Endothelial cell of umbilical vein (primary cell): ENCODE measurements around the gene MACROD2. TPM values are rescaled to one million over a fixed set of nuclear protein-coding genes. Genes with fewer than 3 reads are reported as not detected.

ENCODE experiments used
- BruUV-seq: library from RNA; stranded (reverse); fragments of 400-500 nt; replicated peaks from 2 replicates; lab custom pipeline; 2021; lab: Mats Ljungman, UMichigan
- CTCF ChIA-PET: fragments of 300-600, 350-600 bp; sonication (Branson Sonifier 250); formaldehyde crosslinking; loops from one replicate; lab custom pipeline; 2021; ENCODE audit warnings: antibody characterized with exemption, inconsistent platforms; lab: Charles Lee
- POLR2A ChIA-PET: fragments of 300-600, 350-600 bp; sonication (Branson Sonifier 250); formaldehyde crosslinking; loops from one replicate; lab custom pipeline; 2021; ENCODE audit warnings: antibody characterized with exemption, inconsistent platforms; lab: Charles Lee
- DNase-seq: peaks from one replicate; pipeline ENCODE4 v3.0.0-alpha.2; 2011; ENCODE audit warnings: low read depth, low spot score
- FAIRE-seq: peaks from 2 replicates; lab custom pipeline; 2011; peaks lifted over from hg19 to GRCh38; lab: Jason Lieb, UNC
- H2AFZ ChIP-seq: 2 replicates; pipeline ENCODE4 v1.6.0; 2012; ENCODE audit warnings: low read depth, low read length, control low read depth, inconsistent platforms
- H3K27ac ChIP-seq: 2 replicates; pipeline ENCODE4 v1.5.1; 2011; ENCODE audit warnings: low read depth, mild to moderate bottlenecking, control low read depth, low read length, moderate library complexity; ENCODE audit not compliant: insufficient read depth
- H3K27me3 ChIP-seq, 2 experiments: 2 replicates each; pipeline versions ENCODE4 v1.6.0 to v1.6.1; 2011; ENCODE audit warnings: low read length in 2 of 2, mixed read lengths in 1 of 2; ENCODE audit not compliant: control insufficient read depth in 2 of 2, insufficient read depth in 2 of 2
- H3K36me3 ChIP-seq, 2 experiments: 2 replicates in 1 of 2; 3 replicates in 1 of 2; pipeline ENCODE4 v1.5.1; 2011; ENCODE audit warnings: low read length in 2 of 2, mild to moderate bottlenecking in 1 of 2, moderate library complexity in 1 of 2; ENCODE audit not compliant: control insufficient read depth in 2 of 2, insufficient read depth in 2 of 2; ENCODE audit errors: extremely low read depth in 1 of 2
- H3K4me1 ChIP-seq: 3 replicates; pipeline ENCODE4 v1.5.1; 2011; ENCODE audit warnings: mild to moderate bottlenecking, low read length; ENCODE audit not compliant: control insufficient read depth, insufficient read depth; ENCODE audit errors: extremely low read depth
- H3K4me2 ChIP-seq: 2 replicates; pipeline ENCODE4 v1.6.1; 2011; ENCODE audit warnings: low read length, control low read depth, mixed read lengths; ENCODE audit not compliant: insufficient read depth
- H3K4me3 ChIP-seq, 3 experiments: fragments of 200-600 bp in 1 of 3; sonication (generic), shearing (Covaris generic) in 1 of 3; replicated peaks in 1 of 3; 2 replicates each; pipeline ENCODE4 v1.5.1; 2011 to 2016; ENCODE audit warnings: control low read depth in 3 of 3, low read length in 3 of 3, mild to moderate bottlenecking in 2 of 3, inconsistent platforms in 1 of 3, low read depth in 1 of 3, moderate library complexity in 1 of 3; ENCODE audit not compliant: insufficient read depth in 1 of 3
- H3K79me2 ChIP-seq: 2 replicates; pipeline ENCODE4 v1.6.0; 2012; ENCODE audit warnings: low read length, inconsistent platforms; ENCODE audit not compliant: control insufficient read depth, insufficient read depth
- H3K9ac ChIP-seq: replicated peaks from 2 replicates; pipeline ENCODE3; 2011; ENCODE audit warnings: low read length, control low read depth; ENCODE audit not compliant: insufficient read depth; ENCODE audit errors: extremely low read depth
- H3K9me1 ChIP-seq: replicated peaks from 3 replicates; pipeline ENCODE4 v1.6.0; 2011; ENCODE audit warnings: mild to moderate bottlenecking, low read length; ENCODE audit not compliant: control insufficient read depth, insufficient read depth; ENCODE audit errors: extremely low read depth
- H3K9me3 ChIP-seq: replicated peaks from 2 replicates; pipeline ENCODE4 v1.5.1; 2012; ENCODE audit warnings: low read length, inconsistent platforms; ENCODE audit not compliant: control insufficient read depth, insufficient read depth
- H4K20me1 ChIP-seq: replicated peaks from 2 replicates; pipeline ENCODE3; 2011; ENCODE audit warnings: mild to moderate bottlenecking, low read length; ENCODE audit not compliant: control insufficient read depth, insufficient read depth; ENCODE audit errors: extremely low read depth
- EZH2 ChIP-seq: IDR thresholded peaks from 2 replicates; pipeline ENCODE4 v1.6.1; 2012; ENCODE audit warnings: borderline replicate concordance, low read depth, mild to moderate bottlenecking, moderate library complexity, low read length, inconsistent platforms; ENCODE audit not compliant: severe bottlenecking
- FOS ChIP-seq: IDR thresholded peaks from 2 replicates; pipeline ENCODE4 v1.6.1; 2011; ENCODE audit warnings: mild to moderate bottlenecking, low read length, moderate library complexity, borderline replicate concordance; ENCODE audit not compliant: insufficient read depth
- GATA2 ChIP-seq: IDR thresholded peaks from 2 replicates; pipeline ENCODE4 v1.7.0; 2011; ENCODE audit warnings: low read depth, mild to moderate bottlenecking, moderate library complexity, mixed read lengths, low read length; ENCODE audit not compliant: insufficient read length, insufficient read depth
- JUN ChIP-seq: IDR thresholded peaks from 2 replicates; pipeline ENCODE4 v1.6.1; 2011; ENCODE audit warnings: borderline replicate concordance, low read depth; ENCODE audit not compliant: insufficient read length, insufficient read depth
- MYC ChIP-seq: IDR thresholded peaks from one replicate; pipeline ENCODE4 v1.6.1; 2011; ENCODE audit warnings: mild to moderate bottlenecking, low read depth, low read length
- POLR2A ChIP-seq: IDR thresholded peaks from 2 replicates; pipeline ENCODE4 v1.6.1; 2012; ENCODE audit warnings: low read depth, mild to moderate bottlenecking, control low read depth, low read length
- POLR2AphosphoS5 ChIP-seq: IDR thresholded peaks from 2 replicates; pipeline ENCODE4 v1.6.1; 2012; ENCODE audit warnings: low read depth, mild to moderate bottlenecking, control low read depth, low read length, moderate library complexity; ENCODE audit not compliant: insufficient read depth
- dilution Hi-C: fragments of 300-500 bp; cut with MboI; formaldehyde crosslinking; loops from one replicate; pipeline ENCODE4 v1.15.0; 2019; ENCODE audit warnings: low sequenced_read_pairs; ENCODE audit not compliant: extremely low pct_ligation_motif_present
- intact Hi-C: fragments of 100-400 bp; cut with micrococcal nuclease; formaldehyde crosslinking; loops from one replicate; pipeline ENCODE4 v1.10.0; 2022
- polyA plus RNA-seq, 4 experiments: library from polyadenylated mRNA; depleted of rRNA in 3 of 4; stranded (reverse) in 3 of 4; unstranded in 1 of 4; fragments of >200 nt; gene quantifications; 2 replicates each; pipeline versions ENCODE4 v1.2.1 to v1.2.3, GENCODE V29; 2011 to 2012; ENCODE audit warnings: missing spikeins in 1 of 4
- total RNA-seq: library from RNA; stranded (reverse); gene quantifications from 2 replicates; pipeline ENCODE4 v1.2.3, GENCODE V29; 2021
- TF ChIP-seq, protein P1 (sequence below), 2 donors: IDR thresholded peaks; 1 replicate in 1 of 2; 2 replicates in 1 of 2; pipeline ENCODE4 v1.5.1; 2011; ENCODE audit warnings: low read length in 2 of 2, mild to moderate bottlenecking in 2 of 2, moderate library complexity in 2 of 2, control low read depth in 1 of 2, inconsistent platforms in 1 of 2, low read depth in 1 of 2; ENCODE audit not compliant: insufficient read depth in 1 of 2; ENCODE audit errors: extremely low read depth in 1 of 2
- TF ChIP-seq, protein P2 (sequence below): IDR thresholded peaks from 2 replicates; pipeline ENCODE4 v1.6.1; 2011; ENCODE audit not compliant: insufficient read depth, insufficient read length

The MACROD2 gene
- total and polyA plus RNA-seq, 2 donors (not counting 3 experiments of a cell fraction or from before 2014, with no cell fraction given) = 0.11 to 0.73 TPM

DNA sequence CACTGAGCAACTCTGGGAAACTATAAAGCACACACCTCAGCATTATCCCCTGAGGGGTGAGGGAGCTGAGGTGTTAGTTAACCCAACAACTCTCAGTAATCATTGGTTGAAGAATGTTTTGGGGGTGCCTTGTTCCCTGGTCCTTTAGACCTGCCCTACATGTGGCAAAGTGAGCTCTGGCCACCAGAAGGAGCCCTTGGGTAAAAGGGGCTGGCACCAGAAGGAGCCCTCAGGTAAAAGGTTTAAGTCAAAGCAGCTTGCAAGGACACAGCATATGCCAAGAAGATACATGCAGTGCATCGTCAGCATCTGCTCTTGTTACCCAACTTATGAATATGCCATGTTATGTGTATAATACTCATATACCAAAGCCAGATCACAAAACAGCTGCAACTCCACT lies 1496.3 kb downstream of the MACROD2 start:
- H3K9ac ChIP-seq = no peak overlapping the region
- peak; percentile 7 for DNase-seq
- FAIRE-seq = no peak
- no peak overlapping the region for H3K4me2 ChIP-seq
- no peaks in the 10 kb centered on the region for H3K9me1 ChIP-seq
- H3K79me2 ChIP-seq = no peaks in the 10 kb centered on the region
- no peak overlapping the region for H3K27ac ChIP-seq
- POLR2A ChIA-PET = no interaction called here
- intact Hi-C loops (loop anchor here (1.0 kb wide), 1 partner anchor 439 kb away; no protein-coding TSS in a partner anchor), dilution Hi-C loops (no loop called here)
- no peaks in the 10 kb centered on the region for H4K20me1 ChIP-seq
- H3K4me1 ChIP-seq = no peaks in the 10 kb centered on the region
- no peaks in the 10 kb centered on the region for H3K27me3 ChIP-seq
- no TSS peak for BruUV-seq
- no peaks in the 10 kb centered on the region for H3K36me3 ChIP-seq
- TF ChIP-seq, protein P1, sequence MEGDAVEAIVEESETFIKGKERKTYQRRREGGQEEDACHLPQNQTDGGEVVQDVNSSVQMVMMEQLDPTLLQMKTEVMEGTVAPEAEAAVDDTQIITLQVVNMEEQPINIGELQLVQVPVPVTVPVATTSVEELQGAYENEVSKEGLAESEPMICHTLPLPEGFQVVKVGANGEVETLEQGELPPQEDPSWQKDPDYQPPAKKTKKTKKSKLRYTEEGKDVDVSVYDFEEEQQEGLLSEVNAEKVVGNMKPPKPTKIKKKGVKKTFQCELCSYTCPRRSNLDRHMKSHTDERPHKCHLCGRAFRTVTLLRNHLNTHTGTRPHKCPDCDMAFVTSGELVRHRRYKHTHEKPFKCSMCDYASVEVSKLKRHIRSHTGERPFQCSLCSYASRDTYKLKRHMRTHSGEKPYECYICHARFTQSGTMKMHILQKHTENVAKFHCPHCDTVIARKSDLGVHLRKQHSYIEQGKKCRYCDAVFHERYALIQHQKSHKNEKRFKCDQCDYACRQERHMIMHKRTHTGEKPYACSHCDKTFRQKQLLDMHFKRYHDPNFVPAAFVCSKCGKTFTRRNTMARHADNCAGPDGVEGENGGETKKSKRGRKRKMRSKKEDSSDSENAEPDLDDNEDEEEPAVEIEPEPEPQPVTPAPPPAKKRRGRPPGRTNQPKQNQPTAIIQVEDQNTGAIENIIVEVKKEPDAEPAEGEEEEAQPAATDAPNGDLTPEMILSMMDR (IDR thresholded peaks at IDR 0.05; ENCODE audit: extremely low read depth in 1 of 2, insufficient read depth in 1 of 2, low read depth in 1 of 2, low read length in 2 of 2) = peak in 1 of 2 donors; percentile 17
- no peak for TF ChIP-seq POLR2A
- H2AFZ ChIP-seq = no peak overlapping the region
- H3K9me3 ChIP-seq = no peaks in the 10 kb centered on the region
- CTCF ChIA-PET = interaction anchor here (0.8 to 1.5 kb wide), 3 partner anchors 411 to 1154 kb away, joined by 3 to 4 read pairs (median 4); partner anchors contain the start of gene FLRT3
- H3K4me3 ChIP-seq = no peak overlapping the region

- H3K9me1 ChIP-seq = no peaks in the 10 kb centered on the region
- H3K4me1 ChIP-seq = no peaks in the 10 kb centered on the region
- no TSS peak for BruUV-seq
- ChIA-PET POLR2A (no interaction called here), CTCF (no interaction called here)
- no peaks in the 10 kb centered on the region for H3K27me3 ChIP-seq
- H3K4me2 ChIP-seq = no peak overlapping the region
- TF ChIP-seq EZH2 (no peak), JUN (no peak), GATA2 (no peak), MYC (no peak), POLR2A (no peak), POLR2AphosphoS5 (no peak), FOS (no peak)
- TF ChIP-seq, protein P2, sequence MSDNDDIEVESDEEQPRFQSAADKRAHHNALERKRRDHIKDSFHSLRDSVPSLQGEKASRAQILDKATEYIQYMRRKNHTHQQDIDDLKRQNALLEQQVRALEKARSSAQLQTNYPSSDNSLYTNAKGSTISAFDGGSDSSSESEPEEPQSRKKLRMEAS = no peak
- TF ChIP-seq, protein P1 (IDR thresholded peaks at IDR 0.05; ENCODE audit: extremely low read depth in 1 of 2, insufficient read depth in 1 of 2, low read depth in 1 of 2, low read length in 2 of 2) = no peak
- H3K36me3 ChIP-seq = no peaks in the 10 kb centered on the region
- intact Hi-C loops = no loop called here
- H3K4me3 ChIP-seq = no peak overlapping the region
- H3K27ac ChIP-seq = no peak overlapping the region
- no peak overlapping the region for H2AFZ ChIP-seq
- H3K79me2 ChIP-seq = no peaks in the 10 kb centered on the region
- H3K9ac ChIP-seq = no peak overlapping the region
- dilution Hi-C loops = no loop called here
- FAIRE-seq (no peak), DNase-seq (no peak)
- no peaks in the 10 kb centered on the region for H4K20me1 ChIP-seq
- no peaks in the 10 kb centered on the region for H3K9me3 ChIP-seq
Measured at GRCh38 chr20:15494851-15495250, 1499.5 kb downstream of the MACROD2 start.
